Esophagus muscularis mucosa (tissue), 4 donors: ENCODE data around the gene ZNF77.

Experiments
- EP300 ChIP-seq: sonication (generic); formaldehyde crosslinking; IDR thresholded peaks from one replicate; pipeline ENCODE4 v1.6.1; 2017; ENCODE audit warnings: antibody characterized with exemption
- POLR2A ChIP-seq: fragments of 450-650 bp; IDR thresholded peaks from one replicate; pipeline ENCODE4 v1.6.1; 2017; ENCODE audit warnings: antibody characterized with exemption, moderate library complexity, mild to moderate bottlenecking, low read depth
- POLR2AphosphoS5 ChIP-seq, 2 donors: sonication (generic); formaldehyde crosslinking; IDR thresholded peaks; one replicate each; pipeline ENCODE4 v1.6.1; 2017; ENCODE audit warnings: antibody characterized with exemption in 2 of 2
- TF ChIP-seq, protein P1 (sequence below), 3 experiments: fragments of 200-600 bp in 2 of 3; fragments of 450-650 bp in 1 of 3; sonication (generic) in 2 of 3; IDR thresholded peaks; one replicate each; pipeline ENCODE4 v1.5.1; 2017 to 2019; ENCODE audit warnings: antibody characterized with exemption in 3 of 3, mild to moderate bottlenecking in 2 of 3, moderate library complexity in 1 of 3

DNA sequence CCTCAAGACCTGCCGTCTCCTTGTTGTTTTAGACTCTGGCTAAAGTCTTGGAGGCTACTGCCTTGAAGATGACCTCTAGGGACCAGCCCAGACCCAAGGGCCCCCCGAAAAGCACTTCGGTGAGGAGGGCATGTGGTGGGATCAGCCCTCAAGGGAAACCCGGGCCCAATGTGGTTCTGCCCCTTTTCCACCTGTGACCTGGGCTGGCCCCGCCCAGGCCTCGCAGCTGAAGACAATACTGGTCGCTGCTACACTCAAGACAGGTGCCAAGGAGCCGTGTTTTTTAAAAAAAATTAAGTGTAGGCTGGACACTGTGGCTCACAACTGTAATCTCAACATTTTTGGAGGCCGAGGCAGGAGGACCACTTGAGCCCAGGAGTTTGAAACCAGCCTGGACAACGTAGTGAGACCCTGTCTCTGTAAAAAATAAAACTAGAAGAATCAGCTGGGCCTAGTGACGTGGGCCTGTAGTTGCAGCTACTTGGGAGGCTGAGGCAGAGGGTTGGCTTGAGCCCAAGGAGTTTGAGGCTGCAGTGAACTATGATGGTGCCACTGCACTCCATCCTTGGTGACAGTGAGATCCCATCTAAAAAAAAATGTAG lies 33.5 kb upstream of the ZNF77 start:
- TF ChIP-seq, protein P1, sequence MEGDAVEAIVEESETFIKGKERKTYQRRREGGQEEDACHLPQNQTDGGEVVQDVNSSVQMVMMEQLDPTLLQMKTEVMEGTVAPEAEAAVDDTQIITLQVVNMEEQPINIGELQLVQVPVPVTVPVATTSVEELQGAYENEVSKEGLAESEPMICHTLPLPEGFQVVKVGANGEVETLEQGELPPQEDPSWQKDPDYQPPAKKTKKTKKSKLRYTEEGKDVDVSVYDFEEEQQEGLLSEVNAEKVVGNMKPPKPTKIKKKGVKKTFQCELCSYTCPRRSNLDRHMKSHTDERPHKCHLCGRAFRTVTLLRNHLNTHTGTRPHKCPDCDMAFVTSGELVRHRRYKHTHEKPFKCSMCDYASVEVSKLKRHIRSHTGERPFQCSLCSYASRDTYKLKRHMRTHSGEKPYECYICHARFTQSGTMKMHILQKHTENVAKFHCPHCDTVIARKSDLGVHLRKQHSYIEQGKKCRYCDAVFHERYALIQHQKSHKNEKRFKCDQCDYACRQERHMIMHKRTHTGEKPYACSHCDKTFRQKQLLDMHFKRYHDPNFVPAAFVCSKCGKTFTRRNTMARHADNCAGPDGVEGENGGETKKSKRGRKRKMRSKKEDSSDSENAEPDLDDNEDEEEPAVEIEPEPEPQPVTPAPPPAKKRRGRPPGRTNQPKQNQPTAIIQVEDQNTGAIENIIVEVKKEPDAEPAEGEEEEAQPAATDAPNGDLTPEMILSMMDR (IDR thresholded peaks at IDR 0.05), result no peak
- TF ChIP-seq POLR2AphosphoS5 (IDR thresholded peaks at IDR 0.05) (no peak), POLR2A (no peak), EP300 (no peak)
